IPS-18c (cell line): ENCODE data around the gene TSPOAP1.

Experiments used
- H3K4me3 ChIP-seq: 2 replicates; pipeline ENCODE4 v1.7.0; 2013; ENCODE audit warnings: low read depth, mild to moderate bottlenecking, low read length, moderate library complexity; ENCODE audit not compliant: insufficient read depth
- H3K9me3 ChIP-seq: one replicate; pipeline ENCODE4 v1.6.1; 2013; ENCODE audit warnings: mild to moderate bottlenecking, low read length, moderate library complexity; ENCODE audit not compliant: control insufficient read depth, insufficient read depth

Gene TSPOAP1

DNA sequence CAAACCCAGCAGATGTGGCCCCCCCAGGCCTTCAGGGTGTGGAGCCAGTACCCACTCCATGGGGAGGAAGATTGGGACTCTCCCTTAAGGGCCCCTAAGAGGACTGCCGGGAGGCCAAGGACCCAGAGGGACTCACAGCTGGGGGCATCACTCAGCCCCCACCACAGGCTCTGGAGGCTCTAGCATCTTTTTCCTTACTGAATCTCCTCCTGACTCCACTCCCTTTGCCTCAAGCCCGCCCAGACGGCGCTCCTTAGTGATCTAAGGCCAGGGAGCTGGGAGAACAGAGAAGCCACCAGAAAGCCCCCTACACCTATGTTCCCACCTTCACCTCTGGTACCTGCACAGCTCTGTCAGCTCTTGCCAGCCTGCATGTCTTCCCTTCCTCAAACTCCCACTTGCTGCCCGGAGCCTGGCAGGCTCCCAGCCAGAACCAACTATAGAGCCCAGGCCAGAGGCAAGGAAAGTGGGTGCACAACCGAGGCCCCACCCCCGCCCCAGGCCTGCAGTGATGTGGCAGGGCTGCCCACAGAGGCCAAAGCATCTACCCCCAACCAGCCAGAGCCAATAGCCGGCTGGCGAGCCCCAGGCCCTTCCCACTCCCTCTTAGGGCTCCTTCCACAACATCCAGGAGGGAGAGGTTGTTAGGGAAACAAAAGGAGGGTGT lies 25.5 kb downstream of the TSPOAP1 start:
- H3K9me3 ChIP-seq: no peaks in the 10 kb centered on the region
- no peak overlapping the region for H3K4me3 ChIP-seq

DNA sequence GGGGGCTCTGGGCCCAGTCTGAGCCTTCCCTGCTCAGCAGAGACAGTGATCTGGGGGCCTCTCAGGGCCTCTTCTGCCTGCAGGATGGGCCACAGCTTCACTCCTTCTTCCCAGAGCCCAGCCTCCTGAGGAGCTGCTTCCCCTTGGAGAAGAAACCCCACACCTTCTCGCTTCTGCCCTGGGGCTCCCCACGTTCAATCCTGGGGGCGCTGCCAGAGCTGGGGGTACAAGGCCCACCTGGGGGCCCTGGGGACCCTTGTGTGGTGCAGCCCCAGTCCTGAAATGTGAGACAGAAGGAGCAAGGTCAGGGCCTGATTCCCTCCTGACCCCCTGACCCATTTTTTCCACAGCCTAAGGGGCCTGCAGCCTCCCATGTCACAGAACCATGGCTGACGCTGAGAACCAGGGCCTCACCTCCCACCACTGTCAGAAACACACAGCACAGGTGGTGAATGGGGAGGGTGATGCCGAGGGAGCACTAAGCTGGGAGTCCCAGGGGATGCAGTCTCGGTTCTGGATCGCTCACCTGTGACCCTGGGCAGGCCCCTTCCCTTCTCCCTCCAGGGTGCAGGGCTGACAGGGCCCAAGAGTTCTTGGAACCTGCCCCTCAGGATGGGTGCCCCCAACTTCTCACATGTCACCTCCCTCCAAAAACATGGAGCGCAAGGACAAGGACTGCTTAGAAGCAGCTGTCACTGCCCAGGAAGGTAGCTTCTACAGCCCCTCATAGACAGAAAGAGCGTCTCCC lies 26.2 kb downstream of the TSPOAP1 start:
- no peaks in the 10 kb centered on the region for H3K9me3 ChIP-seq
- H3K4me3 ChIP-seq: no peak overlapping the region

DNA sequence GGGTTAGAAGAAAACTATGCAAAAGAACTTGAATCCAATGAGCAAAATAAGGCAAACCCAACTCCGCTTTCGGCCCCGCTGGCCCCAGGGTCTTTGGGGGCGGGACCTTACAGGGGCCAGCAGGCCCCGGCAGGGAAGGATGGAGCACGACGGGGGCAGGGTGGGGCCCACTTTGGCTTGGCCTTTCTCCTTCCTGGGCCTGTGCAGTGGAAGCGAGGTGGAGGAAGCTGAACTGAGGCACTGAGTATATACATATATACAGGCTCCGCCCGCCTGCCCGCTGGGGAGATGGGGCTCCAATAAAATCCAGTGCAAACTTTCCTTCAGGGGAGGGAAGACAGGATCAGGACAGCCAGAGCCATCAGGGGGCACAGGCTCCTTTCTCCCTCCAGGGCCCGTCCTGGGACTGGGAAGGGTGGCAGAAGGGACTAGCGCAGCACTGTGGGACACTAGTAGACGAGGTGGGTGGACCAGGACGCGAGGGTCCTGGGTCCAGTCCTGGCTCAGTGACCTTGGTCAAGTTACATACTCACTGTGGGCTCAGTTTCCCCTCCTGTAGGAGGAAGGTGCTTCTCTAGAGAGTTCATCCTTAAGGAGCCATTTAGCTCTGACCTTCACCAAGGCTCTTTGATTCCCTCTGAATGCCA lies 27.0 kb downstream of the TSPOAP1 start:
- Histone ChIP-seq H3K4me3 (no peak overlapping the region; the same call in 1 of the 2 replicates), H3K9me3 (no peaks in the 10 kb centered on the region)

DNA sequence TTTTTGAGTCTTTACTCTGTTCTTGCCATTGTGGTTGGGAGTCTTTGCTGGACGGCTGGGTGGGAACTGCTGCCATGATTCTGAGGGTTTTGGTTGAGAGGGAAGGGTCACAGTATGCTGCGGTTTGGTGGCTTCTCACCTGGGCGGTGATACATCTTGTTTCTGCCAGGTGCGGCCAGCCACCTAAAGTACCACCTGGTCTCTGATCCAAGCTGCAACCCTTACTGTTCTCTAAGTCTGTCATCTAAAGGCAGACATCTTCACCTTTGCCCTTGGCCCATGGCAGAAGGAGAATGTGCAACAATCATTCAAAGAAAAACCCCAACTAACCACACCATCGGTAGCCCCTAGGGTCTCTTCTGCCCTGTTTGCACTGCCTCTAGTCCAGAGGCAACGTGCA lies 28.3 kb downstream of the TSPOAP1 start:
- no peaks in the 10 kb centered on the region for H3K9me3 ChIP-seq
- H3K4me3 ChIP-seq: no peak overlapping the region

DNA sequence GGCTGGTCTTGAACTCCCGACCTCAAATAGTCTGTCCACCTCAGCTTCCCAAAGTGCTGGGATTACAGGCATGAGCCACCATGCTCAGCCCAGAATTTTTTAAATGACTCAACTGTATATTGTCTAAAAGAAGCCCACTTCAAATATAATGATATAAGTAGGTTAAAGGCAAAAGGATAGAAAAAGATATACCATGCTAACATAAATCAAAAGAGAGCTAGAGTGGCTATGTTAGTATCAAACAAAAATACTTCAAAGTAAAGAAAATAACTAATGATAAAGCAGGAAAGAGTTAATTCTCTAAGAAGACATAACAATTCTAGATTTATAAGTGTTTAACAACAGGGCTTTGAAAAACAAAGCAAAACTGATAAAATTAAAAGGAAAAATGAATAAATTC lies 34.6 kb downstream of the TSPOAP1 start:
- Histone ChIP-seq H3K4me3 (no peak overlapping the region), H3K9me3 (no peaks in the 10 kb centered on the region)

DNA sequence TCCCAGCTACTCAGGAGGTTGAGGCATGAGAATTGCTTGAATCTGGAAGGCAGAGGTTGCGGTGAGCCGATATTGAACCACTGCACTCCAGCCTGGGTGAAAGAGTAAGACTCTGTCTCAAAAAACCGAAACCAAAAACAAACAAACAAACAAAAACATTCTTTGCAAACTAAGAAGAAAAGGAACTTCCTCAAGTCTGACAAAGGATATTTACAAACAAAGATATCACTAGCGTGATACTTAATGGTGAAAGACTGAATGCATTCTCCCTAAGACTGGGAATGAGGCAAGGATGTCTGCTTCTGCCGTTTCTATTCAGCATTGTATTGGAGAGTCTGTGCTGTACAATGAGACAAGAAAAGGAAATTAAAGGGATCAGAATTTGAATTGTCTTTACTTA lies 37.3 kb downstream of the TSPOAP1 start:
- no peaks in the 10 kb centered on the region for H3K9me3 ChIP-seq
- H3K4me3 ChIP-seq: no peak overlapping the region

DNA sequence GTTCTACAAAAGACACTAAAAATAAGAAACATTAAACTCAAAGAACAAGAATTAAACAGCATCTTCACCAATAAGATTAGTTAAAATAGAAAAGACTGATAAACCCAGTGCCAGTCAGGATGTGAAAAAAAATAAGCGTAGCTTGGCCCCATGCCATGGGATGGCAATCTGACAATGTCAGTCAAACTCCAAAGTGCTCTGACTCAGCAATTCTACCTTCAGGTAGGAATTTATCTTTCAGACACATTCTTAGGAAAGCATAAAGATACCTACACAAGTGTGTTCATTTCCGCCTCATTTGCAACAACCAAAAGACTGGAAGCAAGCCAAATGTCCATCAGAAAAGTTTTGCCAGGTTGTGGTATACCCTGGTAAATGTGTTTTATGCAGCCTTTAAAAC lies 38.7 kb downstream of the TSPOAP1 start:
- no peaks in the 10 kb centered on the region for H3K9me3 ChIP-seq
- H3K4me3 ChIP-seq: no peak overlapping the region

DNA sequence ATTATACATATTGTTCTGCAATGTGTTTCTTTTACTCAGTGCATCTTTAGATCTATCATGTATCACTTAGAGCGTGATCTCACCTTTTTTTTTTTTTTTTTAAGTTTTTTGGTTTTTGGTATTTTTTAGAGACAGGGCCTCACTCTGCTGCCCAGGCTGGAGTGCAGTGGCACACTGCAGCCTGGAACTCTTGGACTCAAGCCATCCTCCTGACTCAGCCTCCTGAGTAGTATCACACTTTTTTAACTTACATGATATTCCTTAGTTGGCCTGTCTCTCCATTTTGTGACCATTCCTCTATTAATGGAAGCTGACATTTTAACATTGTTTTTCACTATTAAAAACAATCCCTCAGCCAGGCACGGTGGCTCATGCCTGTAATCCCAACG lies 43.2 kb downstream of the TSPOAP1 start:
- no peaks in the 10 kb centered on the region for H3K9me3 ChIP-seq
- H3K4me3 ChIP-seq: no peak overlapping the region

DNA sequence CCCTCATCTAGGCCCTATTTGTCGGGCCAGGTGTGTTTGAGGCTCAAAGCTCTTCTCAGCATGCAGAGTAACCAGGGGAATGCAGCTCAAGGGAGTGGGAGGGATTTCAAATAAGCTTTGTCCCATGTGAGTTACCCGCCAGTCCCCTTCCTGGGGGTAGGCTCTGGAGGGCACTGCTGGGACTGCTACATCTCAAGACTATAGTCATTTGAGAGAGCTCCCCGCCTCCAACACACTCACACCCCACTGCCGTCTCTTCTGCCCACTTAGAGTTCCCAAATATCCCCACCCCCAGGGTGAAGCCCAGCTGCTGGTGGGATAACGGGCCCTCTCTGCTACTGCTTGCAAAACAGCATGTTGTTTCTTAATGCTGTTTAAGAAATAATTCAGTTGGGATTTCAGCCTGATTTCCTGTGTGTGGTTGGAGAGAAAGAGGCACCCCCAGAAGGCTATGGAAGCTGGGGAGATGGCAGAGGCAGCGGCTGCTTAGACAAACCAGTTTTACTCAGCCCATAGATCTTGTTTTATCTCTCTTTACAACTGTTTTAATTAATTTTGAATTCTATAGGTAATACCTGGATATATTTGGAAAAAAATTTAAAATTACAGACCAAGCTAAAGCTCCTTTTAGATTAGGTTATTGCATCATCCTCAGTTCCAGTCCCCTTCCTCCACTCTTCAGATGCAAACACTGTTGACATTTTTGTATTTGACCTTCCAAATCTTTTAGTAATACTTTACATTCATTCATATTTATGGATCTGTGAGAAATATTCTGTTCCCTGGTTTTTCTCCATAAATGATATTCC lies 43.8 kb downstream of the TSPOAP1 start:
- Histone ChIP-seq H3K9me3 (no peaks in the 10 kb centered on the region), H3K4me3 (no peak overlapping the region)

DNA sequence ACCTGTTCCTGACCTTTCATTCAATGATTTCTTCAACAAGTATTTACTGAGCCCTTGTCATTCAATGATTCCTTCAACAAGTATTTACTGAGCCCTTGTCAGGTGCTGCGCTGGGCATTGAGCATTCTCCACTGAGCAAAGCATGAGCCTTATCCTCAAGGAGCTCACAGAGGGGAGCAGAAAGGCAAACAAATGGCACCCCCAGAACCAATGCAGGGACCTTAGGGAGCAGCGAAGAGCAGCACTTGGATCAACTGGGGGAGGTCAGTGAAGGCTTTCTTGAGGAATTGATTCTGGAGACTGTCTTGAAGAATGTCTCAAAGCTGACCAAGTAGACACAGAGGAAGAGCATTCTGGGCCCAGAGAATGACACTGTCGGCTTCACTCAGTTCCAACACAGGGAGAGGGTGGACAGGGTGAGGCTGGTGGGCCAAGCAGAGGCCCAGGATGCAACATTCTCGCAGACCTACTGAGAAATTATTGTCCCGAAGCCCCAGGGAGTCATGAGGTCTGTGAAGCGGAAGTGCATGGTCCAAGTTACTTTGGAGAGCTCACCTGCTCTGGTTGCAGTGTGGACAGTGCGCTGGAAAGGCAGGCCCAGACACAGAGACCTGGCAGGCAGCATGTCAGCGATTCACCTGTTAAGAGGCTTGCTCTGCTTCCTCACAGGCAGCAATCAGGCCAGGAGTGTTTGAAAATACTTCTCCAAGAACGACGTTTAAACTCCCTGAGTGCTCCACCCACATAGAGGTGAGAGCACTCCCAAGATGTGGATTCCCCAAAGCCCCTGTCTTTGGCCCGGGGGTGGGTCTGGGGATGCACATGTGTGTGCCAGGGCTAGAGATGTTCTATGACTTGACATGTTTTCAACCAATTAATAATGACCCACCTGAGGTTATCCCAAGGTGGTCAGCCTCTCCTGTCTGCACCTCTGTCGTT lies 44.7 kb downstream of the TSPOAP1 start:
- H3K9me3 ChIP-seq: no peaks in the 10 kb centered on the region
- no peak overlapping the region for H3K4me3 ChIP-seq

DNA sequence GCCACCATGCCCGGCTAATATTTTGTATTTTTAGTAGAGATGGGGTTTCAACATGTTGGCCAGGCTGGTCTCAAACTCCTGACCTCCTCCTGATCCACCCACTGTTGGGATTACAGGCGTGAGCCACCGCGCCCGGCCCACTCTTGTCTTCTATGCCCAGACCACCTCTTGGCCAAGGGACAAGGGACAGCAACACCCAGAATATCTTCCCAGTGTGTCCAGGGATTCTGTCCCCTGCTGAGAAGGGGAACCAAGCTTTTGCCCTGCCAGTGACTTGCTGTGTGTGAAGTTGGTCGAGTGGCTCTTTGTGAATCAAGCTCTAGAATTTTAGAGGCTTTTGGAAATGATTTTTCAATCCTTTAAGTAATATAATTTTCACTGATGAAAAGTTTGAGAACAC lies 46.2 kb downstream of the TSPOAP1 start:
- no peak overlapping the region for H3K4me3 ChIP-seq
- H3K9me3 ChIP-seq: no peaks in the 10 kb centered on the region

DNA sequence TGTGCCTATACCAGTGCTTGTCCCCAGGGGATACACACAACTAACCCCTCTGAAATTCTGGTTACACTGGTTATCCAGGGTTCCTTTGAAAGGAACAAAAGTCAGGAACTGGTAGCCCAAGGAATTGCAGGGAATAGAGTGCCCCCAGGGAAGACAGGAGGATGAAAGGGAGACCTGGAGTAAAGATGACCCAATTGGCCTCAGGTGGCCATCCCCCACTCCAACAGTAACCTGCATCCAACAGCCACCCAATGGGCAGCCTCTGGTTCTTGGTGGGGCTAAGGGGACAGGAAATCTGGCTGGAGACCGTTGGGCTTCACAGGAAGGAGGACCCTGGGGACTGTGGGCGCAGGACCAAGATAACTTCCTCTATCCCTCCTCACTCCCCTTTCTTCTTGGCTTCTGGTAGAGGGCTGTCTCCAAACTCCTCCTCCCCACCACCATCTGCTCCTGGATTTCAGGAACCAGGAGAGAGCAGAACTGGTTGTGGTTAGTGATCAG lies 47.0 kb downstream of the TSPOAP1 start:
- no peaks in the 10 kb centered on the region for H3K9me3 ChIP-seq
- H3K4me3 ChIP-seq: no peak overlapping the region

DNA sequence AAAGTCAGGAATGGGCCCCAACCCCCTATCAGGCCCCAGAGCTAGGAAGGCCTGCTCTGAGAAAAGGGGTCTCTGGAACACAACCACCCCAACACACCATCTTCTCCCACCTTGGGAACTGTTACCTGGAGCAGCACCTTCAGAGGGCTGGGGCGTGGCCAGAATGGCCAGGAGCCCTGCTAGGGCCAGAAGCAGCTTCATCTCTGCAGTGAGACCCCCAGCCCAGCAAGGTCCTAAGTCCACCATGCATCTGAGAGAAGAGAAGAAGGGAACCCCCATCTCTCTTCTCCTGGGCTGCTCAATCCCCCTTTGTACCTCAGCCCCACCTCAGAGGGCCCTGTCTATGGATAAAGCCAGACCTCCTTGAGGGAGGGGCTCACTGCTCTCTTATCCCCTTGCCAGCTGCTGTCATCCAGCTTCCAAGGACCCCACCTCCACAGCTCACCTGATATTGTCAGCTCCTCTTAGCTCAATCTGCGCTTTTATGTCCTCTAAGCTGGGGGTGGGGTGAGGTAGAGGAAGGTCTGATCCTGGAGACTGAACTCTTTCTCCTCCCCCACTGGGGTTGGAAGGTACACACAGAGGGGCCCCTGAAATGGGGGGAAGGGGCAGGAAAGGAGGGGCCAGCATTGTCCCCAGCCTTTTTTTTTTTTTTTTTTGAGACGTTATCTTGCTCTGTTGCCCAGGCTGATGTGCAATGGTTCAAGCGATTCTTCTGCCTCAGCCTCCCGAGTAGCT lies 47.9 kb downstream of the TSPOAP1 start, which contains the start of gene MPO:
Gene MPO, minus strand, starts transcription at position 456 of the 738 bp plus-strand sequence. Its CDS starts 177 bp downstream, at position 279.
- no peak within 1 kb of the TSS for H3K4me3 ChIP-seq
- H3K9me3 ChIP-seq: no peaks in the 10 kb centered on the region

DNA sequence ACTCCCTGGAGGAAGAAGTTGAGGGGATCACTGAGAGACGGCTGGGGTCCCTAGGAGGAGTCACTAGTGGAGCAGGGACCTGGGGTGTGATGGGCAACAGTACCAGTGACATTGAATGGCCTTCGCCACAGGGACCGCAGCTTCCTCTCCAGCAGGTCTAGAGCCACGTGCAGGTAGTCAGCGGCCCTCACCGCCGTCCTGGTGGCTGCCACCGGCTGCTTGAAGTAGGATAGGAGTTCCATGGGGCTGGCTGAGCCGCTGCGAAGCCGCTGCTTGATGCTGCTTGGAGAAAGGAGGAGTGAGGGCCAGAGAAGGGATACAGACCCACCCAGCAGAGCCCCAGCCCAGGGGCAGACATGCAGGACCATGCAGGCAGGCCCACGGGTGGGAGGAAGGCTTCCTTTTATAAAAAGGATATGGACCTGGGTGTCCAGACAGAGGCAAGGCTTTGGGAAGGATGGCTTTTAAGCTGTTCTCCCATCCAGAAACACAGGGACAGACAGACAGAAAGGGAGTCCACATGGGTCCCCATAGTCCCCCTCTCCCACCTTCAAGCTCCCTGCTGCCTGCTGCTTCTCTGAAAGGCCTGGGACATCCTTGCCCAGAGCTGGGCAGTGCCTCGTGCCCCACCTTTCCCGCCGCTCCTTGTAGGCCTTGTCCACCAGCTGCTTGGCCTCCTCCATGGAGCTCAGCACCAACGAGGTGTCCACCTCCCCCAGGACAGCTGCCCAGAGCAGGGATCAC lies 48.7 kb downstream of the TSPOAP1 start:
- no peak overlapping the region for H3K4me3 ChIP-seq

DNA sequence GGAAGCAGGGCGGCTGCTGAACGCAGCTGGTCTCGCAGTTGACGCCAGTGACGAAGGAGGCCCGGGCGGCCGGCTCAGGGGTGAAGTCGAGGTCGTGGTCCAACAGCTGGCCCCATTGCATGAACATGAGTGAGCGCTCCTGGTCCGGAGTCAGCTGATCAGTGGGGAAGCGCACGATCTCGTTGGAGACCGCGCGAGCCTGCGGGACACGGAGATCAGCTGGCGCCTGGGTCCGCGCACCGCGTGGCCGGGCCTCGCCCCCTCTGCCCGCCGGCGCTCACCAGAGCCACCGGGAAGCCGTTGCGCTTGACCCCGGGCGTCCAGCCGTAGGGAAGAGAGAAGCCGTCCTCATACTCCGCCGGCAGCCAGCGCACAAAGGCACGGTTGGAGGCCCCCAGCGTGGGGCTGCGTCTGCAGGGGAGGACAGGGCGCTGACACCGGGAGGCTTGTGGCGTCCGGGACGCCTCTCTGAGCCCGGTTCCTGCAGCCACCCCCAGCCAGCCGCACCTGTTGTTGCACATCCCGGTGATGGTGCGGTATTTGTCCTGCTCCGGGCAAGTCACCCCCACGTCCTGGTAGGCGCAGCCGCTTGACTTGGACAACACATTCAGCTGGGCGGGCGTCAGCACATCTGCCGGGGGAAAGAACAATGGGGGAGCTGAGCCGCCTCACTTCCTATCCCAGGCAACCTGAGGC lies 49.4 kb downstream of the TSPOAP1 start:
- H3K4me3 ChIP-seq: no peak overlapping the region
- H3K9me3 ChIP-seq: no peaks in the 10 kb centered on the region

More for the DNA sequence above, 48.7 kb downstream of the TSPOAP1 start:
- H3K9me3 ChIP-seq: no peaks in the 10 kb centered on the region
